Right lobe of liver (tissue), 6 donors: Measurements from ENCODE around the gene FBXO31. TPM values are rescaled to one million over a fixed set of nuclear protein-coding genes. Genes with fewer than 3 reads are reported as not detected.

ENCODE experiments used
- ATAC-seq, 4 donors: fragments of 200-7000 bp; cut with Tn5 transposase; one replicate each; pipeline ENCODE4 v1.9.1; 2020; ENCODE audit warnings: mild to moderate bottlenecking in 4 of 4, moderate library complexity in 4 of 4
- DNase-seq, 3 donors: peaks; one replicate each; pipeline ENCODE4 v3.0.0-alpha.2; 2020
- H3K27ac ChIP-seq, 3 donors: fragments of 200-600 bp; one replicate each; pipeline ENCODE4 v1.8.0; 2022
- H3K27me3 ChIP-seq, 2 donors: fragments of 200-600 bp; one replicate each; pipeline ENCODE4 v1.8.0; 2022
- H3K36me3 ChIP-seq, 4 donors: fragments of 200-600 bp; sonication (generic) in 1 of 4; one replicate each; pipeline versions ENCODE4 v1.5.1 to v1.8.0; 2017 to 2022; ENCODE audit warnings: control low read depth in 1 of 4
- H3K4me1 ChIP-seq, 4 donors: fragments of 200-600 bp; sonication (generic) in 1 of 4; one replicate each; pipeline versions ENCODE4 v1.5.1 to v1.8.0; 2017 to 2022; ENCODE audit warnings: control low read depth in 1 of 4
- H3K4me3 ChIP-seq, 3 donors: fragments of 200-600 bp; one replicate each; pipeline ENCODE4 v1.8.0; 2022
- H3K9me3 ChIP-seq, 4 donors: fragments of 200-600 bp; sonication (generic) in 1 of 4; one replicate each; pipeline versions ENCODE4 v1.5.1 to v1.8.0; 2017 to 2022; ENCODE audit warnings: control low read depth in 1 of 4
- CTCF ChIP-seq, 4 donors: fragments of 200-600 bp in 3 of 4; fragments of 450-650 bp in 1 of 4; IDR thresholded peaks; one replicate each; pipeline versions ENCODE4 v1.5.1 to v1.8.0; 2016 to 2022; ENCODE audit warnings: antibody characterized with exemption in 4 of 4, mild to moderate bottlenecking in 2 of 4
- POLR2A ChIP-seq: fragments of 450-650 bp; IDR thresholded peaks from one replicate; pipeline ENCODE4 v1.6.1; 2017; ENCODE audit warnings: antibody characterized with exemption, mild to moderate bottlenecking
- WGBS: methylation state at CpG from one replicate; pipeline ENCODE4 v1.1.6; 2018; ENCODE audit warnings: low coverage, low lambda C conversion rate; ENCODE audit not compliant: insufficient coverage; ENCODE audit errors: missing lambda C conversion rate; 5-methylcytosine and 5-hydroxymethylcytosine counted together
- intact Hi-C, 2 donors: fragments of 100-400 bp; cut with DNase I; formaldehyde crosslinking; loops; one replicate each; pipeline versions ENCODE4 v1.11.2 to v1.14.1; 2022
- total RNA-seq, 6 experiments: library from RNA; depleted of rRNA in 2 of 6; stranded (reverse); fragments of >200 nt in 2 of 6; fragmentation: NEBNext Ultra II Directional in 3 of 6; extraction: Animal tissue kit (Norgen Biotek cat#: 25700) in 3 of 6; gene quantifications; one replicate each; pipeline versions ENCODE4 v1.1.0 to v1.2.4, GENCODE V29; 2016 to 2023
- donor health status: DM: no; HTN: yes; CAD: no.
- donor health status: DM: no; HTN: no; CAD: no.
- donor health status: DM: no; HTN: no; CAD: no.
- donor health status: DM: no; HTN: yes; CAD: no.
- donor health status: DM: no; HTN: yes; CAD: no.

The FBXO31 gene
- total RNA-seq, 6 experiments from 2014 or later = 20.6 to 56.9 (median 31.1) TPM

- Histone ChIP-seq H3K27me3 (no peaks in the 10 kb centered on the region), H3K27ac (no peak overlapping the region), H3K4me1 (peaks cover 0 to 11% (median 5%) of the 10 kb centered on the region in 4 donors), H3K4me3 (no peak overlapping the region), H3K9me3 (no peaks in the 10 kb centered on the region), H3K36me3 (peaks cover 0 to 5% (median 0%) of the 10 kb centered on the region in 4 donors)
- TF ChIP-seq CTCF (IDR thresholded peaks at IDR 0.05) (no peak), POLR2A (no peak)
- DNase-seq = peak in 1 of 3 donors; percentile 35
- intact Hi-C loops = loop anchor here (10.0 kb wide), 1 partner anchor 47 kb away; no protein-coding TSS in a partner anchor
- WGBS = 78% methylated on average over 13 of the region's 20 CpGs
- ATAC-seq = no peak
Measured at GRCh38 chr16:87371261-87371866, 12.2 kb downstream of the FBXO31 start.

GRCh38 chr16:87369796-87370719 lies 13.5 kb downstream of the FBXO31 start:
- Histone ChIP-seq H3K27me3 (no peaks in the 10 kb centered on the region), H3K9me3 (no peaks in the 10 kb centered on the region), H3K36me3 (peaks cover 0 to 5% (median 0%) of the 10 kb centered on the region in 4 donors), H3K4me3 (no peak overlapping the region), H3K27ac (no peak overlapping the region), H3K4me1 (peaks cover 0 to 3% (median 0%) of the 10 kb centered on the region in 4 donors)
- DNase-seq (peak in 1 of 3 donors; percentile 45), ATAC-seq (peak; percentile 22 to 60 (median 44))
- 87% methylated on average over 3 of the region's 16 CpGs for WGBS
- intact Hi-C loops = loop anchor here (10.0 kb wide), 1 partner anchor 45 kb away; no protein-coding TSS in a partner anchor
- TF ChIP-seq POLR2A (no peak), CTCF (IDR thresholded peaks at IDR 0.05) (no peak)

- 85% methylated on average over 10 of the region's 14 CpGs for WGBS
- no peaks in the 10 kb centered on the region for H3K27me3 ChIP-seq
- TF ChIP-seq POLR2A = no peak
- TF ChIP-seq CTCF (IDR thresholded peaks at IDR 0.05) = no peak
- DNase-seq (peak in 1 of 3 donors; percentile 13), ATAC-seq (no peak)
- H3K36me3 ChIP-seq = peaks cover 0 to 5% (median 0%) of the 10 kb centered on the region in 4 donors
- H3K4me1 ChIP-seq = peaks cover 0 to 5% (median 2%) of the 10 kb centered on the region in 4 donors
- no peak overlapping the region for H3K27ac ChIP-seq
- no peak overlapping the region for H3K4me3 ChIP-seq
- no peaks in the 10 kb centered on the region for H3K9me3 ChIP-seq
- intact Hi-C loops = no loop called here
Measured at GRCh38 chr16:87369117-87369765, 14.3 kb downstream of the FBXO31 start.

- no peak for TF ChIP-seq POLR2A
- no peak for TF ChIP-seq CTCF (IDR thresholded peaks at IDR 0.05)
- no peak overlapping the region for H3K27ac ChIP-seq
- ATAC-seq (peak in 1 of 4 donors; percentile 7), DNase-seq (no peak)
- peaks cover 0 to 16% (median 2%) of the 10 kb centered on the region in 4 donors for H3K4me1 ChIP-seq
- H3K9me3 ChIP-seq = no peaks in the 10 kb centered on the region
- peaks cover 0 to 5% (median 0%) of the 10 kb centered on the region in 4 donors for H3K36me3 ChIP-seq
- 42% methylated on average over 5 of the region's 5 CpGs for WGBS
- H3K4me3 ChIP-seq = no peak overlapping the region
- intact Hi-C loops = no loop called here
- no peaks in the 10 kb centered on the region for H3K27me3 ChIP-seq
Measured at GRCh38 chr16:87368029-87368770, 15.4 kb downstream of the FBXO31 start.
